GM11168 (cell line): ENCODE results near the gene ATP7B.

Experiments used
- in situ Hi-C: fragments of 300-500 bp; cut with MboI; formaldehyde crosslinking; loops from one replicate; pipeline ENCODE4 v1.12.0; 2022; ENCODE audit warnings: low sequenced_read_pairs; ENCODE audit not compliant: unreplicated experiment

Gene ATP7B

DNA sequence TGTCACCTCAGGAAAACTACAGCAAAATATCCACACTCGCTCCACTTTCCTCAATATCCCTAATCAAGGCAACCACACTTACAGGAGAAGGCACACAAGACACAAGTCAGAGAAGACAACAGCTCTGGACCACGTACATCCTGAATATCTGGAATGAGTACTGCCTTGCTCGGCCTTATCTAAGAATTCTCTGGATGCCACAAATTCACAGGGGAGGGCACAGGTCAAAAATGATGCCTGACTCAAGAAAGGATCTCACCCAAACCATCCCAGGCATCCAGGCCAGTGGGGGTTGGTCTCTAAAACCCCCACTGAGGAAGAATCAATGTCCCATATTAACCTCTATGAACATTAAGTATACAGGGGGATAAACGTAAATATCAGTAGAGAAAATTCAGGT is 29.9 kb downstream of the ATP7B start:
- in situ Hi-C loops: no loop called here

DNA sequence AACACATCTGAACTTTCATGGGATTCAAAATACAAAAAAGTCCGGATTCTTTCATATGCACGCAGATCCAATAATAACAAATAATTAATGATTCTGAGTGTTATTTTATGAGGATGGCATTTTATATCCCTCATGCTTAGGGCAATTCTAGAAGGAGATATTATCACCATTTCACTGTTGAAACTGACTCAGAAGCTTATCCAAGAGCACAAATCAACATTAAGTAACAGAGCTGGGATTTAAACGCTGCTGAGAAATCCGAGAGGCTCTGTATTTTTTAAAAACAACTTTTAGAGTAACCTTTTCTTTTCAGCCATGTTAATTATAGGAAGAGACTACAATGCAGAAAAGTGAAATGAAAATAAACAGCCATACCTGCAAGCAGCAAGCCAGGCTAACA is 30.3 kb downstream of the ATP7B start:
- in situ Hi-C loops: no loop called here

DNA sequence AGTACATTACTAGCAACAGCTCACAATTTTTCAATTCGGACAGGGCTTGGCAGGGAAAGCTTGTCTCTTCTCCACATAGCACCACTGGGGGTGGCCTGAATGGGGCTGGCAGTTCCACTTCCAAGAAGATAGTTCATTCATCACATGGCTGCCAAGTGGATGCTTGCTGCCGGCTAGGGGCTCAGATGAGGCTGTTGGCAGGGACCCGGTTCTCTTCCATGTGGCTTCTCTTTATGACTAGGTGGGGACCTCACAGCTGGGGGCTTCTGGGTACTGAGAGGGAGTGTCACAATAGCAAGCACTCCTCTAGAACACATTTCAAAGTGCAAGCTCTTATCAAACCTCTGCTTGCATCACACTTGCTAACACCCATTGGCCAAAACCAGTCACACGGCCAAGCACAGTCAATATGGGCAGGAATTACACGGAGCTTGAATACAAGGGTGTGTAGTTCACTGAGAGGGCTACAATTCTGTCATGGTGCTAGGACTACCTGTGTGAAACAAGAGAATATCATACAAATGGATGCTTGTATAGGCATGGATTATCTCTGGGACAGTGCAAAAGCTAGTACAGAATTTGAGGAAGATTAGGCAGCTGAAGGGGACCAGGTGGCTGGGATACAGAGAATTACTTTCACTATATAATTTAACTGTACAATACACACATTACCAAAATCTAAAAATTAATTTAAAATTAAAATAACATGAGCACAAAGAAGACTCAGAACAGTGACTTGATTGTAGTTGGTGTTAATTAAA is 32.3 kb downstream of the ATP7B start:
- in situ Hi-C loops: no loop called here

DNA sequence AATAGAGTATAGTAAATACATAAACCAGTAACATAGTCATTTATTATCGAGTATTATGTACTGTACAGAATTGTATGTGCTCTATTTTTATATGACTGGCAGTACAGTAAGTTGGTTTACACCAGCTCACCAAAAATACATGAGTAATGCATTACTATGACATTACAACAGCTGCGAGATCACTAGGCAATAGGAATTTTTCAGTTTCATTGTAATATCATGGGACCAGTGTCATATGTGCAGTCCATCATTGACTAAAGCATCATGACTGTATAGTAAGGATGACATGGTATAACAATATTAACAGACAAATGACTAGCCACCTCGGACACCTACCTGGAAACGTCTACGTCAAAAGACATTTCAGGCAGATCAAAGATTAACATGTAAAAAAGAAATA is 33.6 kb downstream of the ATP7B start:
- in situ Hi-C loops: no loop called here

DNA sequence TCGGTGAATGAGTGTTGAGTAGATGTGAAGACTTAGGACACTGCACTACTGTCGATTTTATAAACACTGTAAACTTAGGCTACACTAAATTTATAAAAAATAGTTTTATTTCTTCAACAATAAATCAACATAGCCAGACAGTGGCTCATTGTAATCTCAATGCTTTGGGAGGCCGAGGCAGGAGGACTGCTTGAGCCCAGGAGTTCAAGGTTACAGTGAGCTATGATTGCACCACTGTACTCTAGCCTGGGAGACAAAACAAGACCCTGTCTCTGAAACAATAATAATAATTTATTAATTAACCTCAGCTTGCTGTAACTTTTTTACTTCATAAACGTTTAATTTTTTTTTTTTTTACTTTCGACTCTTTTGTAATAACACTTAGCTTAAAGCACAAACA is 34.4 kb downstream of the ATP7B start:
- in situ Hi-C loops: no loop called here

DNA sequence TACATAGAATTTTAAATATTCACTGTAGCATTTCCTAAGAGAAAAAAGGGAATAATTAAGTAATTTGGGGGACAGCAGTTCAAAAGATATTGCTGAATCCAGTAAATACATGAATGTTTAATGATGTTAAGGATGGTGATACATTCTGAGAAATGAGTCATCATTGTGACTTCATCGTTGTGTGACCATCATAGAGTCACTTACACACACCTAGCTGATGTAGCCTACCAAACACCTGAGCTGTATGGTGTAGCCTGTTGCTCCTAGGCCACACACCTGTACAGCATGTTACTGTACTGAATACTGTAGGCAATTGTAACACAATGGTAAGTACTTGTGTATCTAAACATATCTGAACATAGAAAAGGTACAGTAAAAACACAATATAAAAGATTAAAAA is 34.8 kb downstream of the ATP7B start:
- in situ Hi-C loops: no loop called here

DNA sequence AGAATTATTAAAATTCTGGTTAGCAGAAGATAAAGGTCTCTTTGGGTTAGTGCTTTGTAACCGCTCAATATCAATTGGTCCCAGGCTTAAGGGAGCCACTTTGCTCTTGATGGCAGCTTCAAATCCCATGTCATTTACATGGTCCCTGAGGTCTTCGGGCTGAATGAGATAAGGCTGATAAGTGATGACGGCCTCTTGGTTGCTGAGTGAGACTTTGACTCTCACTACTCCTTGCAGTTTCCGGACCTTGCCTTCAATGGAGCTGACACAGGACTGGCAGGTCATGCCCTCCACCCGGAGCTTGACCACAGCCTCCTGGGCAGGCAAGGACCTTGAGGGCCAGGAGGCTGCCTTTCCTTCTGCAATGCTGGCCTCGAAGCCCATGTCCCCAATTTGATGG is 36.8 kb downstream of the ATP7B start:
- in situ Hi-C loops: no loop called here

DNA sequence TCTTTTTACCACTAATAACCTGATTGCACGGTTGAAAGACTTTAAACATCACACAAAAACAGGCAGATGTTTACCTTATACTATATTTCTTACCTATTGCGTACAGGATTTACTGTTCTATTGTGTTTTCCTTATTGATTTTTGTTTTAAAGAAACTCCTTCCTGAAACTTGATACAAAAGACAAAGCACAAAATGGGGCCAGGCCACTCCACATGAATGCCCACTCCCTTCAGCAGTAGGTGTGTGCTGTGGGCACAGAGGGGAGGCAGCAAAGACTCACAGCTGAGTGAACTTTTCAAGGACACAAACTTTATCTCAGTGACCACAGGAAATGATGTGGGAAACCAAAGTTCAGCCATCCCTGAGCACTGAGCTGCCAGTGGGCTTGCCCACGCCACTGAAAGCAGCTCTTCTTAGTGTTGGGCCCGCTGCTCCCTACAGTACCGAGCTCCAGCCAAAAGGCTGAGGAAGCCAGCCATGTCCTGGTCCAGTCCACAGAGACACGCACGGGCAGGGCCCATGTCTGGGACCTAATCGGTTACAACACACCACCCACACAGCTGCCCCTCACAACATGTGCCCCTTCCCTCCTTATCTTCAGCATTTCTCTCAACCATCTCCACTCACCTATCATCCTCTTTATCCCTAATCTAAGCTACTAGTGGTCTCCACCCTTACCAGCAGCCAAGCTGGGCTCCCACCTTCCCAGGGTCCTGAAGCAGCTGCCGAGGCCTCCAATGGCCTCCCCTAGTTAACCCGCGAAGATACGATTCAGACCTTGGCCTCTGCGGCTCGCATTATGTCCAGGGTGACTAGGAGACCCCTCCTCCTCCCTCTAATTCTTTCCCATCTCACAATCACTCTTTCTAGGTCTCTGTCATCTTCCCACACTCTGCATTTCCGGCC is 39.5 kb downstream of the ATP7B start:
- in situ Hi-C loops: no loop called here

DNA sequence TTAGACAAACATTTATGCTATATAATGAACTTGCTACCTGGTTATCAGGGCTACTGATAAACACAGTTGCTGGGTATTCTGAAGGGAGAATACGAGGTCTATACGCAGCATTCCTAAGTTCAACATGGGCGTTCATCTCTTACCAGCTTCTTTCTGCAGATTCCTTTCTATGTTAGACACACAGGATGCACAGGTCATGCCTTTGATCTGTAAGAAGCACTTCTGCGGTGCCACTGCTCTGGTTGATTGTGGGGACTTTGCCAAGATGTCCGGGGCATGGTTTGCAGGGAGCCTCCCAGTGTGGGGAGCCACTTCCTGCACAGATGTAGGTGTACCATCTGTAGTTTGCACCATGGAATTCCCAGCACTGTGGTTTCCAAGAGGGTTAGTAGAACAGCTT is 40.9 kb downstream of the ATP7B start:
- in situ Hi-C loops: no loop called here

DNA sequence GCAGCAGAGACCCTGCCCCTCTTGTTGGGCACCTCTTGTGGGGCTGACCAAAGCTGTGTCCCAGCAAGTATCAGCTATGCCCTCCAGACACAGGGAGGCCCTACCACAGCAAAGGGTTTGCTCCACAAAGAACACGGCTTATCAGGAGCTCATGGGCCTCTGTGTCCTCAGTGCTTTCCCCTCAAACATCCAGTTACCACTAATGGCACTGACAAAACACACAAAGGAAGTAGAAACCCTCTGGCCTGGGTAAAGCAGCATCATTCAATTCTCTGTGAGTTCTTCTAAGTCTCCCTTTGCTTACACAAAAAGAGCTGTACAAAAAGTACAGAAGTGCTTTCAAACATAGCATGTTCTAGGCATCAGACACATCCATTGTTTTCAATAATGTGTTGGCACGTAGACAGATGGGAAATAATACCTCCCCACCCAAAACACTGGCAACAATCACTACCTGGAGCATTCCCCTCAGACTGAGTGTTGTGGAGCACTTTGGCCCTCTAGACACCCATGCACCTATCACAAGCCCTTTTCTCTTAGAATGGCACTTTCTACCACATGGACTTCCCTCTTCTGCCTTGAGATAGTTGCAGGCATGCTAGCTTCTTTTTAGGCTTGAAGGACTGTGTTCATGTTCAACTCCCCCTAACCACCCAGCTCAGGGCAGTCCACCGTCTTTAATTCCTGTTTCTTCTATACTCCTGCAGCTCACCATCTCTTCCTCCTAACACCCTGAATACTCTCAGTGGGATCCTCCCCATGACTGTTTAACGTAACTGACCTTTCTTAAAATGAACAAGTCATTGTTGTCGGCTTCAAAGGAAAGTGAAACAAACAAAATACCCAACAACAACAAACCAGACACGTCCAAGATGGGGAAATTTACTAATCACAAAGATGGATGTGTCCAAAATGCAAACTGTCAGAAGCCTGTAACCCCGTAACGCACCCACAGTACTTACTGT is 43.5 kb downstream of the ATP7B start:
- in situ Hi-C loops: no loop called here

DNA sequence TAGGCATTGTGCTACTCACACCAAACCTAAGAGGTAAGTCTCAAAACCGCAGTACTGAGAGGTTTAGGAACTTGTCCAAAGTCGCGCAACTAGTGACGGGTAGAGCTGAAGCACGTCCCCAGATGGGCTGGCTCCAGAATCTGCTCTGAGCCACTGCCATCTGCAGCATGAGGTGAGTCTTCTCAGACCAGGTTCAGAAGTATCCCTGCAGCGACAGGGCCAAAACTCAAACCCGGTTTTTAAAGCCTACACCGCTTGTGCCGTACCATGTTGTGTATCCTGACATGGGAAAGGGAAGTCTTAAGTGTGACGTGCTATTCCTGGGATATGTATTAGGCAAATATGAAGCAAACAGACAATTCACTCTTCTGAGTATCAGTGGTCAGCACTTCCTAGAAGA is 45.1 kb downstream of the ATP7B start:
- in situ Hi-C loops: no loop called here

DNA sequence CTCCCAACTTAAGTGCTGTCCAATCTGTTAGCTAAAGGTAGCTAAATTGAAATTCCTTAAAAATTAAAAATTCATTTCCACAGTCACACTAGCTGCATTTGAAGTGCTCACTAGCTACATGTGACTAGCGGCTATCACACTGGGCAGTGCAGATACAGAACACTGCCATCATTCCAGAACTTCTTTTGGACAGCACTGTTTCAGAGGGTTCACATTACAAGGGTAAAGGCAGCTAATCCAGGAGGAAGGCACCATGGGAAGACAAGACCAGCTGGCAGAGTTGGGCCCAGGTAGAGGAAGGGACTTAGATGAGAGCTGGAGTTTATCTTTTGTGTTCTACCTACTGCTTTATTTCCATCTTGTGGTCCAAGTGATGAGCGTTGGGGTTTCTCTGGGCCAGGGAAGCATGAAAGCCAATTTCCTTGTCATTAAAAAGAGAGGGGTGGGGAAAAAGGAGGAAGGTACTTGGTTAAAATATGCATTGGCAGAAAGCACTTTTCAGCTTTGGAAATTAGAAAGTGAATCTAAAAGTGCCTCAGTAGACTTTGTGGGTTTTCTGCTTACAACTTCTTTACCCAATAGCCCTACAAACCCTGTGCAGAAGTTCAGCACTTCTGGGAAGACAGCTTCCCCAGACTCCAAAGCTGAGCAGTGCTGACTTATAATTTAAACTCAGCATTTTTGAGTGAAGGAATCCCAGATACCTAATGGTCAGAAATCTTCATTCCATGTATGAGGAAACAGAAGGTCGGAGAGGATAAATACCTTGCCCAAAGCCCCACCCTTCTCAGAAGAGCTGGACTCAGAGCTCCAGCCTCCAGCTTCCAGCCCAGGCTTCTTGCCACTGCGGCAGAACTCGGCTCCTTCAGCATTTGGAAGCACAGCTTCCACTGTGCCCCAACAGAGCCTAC is 49.5 kb downstream of the ATP7B start:
- in situ Hi-C loops: no loop called here

DNA sequence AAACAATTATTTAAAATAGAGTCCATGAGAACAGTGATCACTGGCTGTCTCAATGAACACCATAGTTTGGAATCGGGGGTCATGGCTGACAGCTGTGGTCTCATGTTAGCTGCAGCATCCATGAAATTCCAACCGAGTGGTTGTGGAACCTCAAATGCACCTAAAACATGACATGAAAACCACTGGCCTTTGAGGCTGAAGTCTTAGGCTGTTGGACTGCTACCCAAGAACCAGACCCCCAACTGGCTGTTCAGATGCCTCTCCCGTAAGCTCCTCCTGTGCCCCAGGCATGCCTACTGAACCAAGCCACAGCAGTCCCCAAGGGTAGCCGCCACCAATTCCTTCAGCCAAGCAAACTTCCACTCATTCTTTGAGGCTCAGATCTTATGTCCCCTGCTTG is 50.5 kb downstream of the ATP7B start:
- in situ Hi-C loops: no loop called here

DNA sequence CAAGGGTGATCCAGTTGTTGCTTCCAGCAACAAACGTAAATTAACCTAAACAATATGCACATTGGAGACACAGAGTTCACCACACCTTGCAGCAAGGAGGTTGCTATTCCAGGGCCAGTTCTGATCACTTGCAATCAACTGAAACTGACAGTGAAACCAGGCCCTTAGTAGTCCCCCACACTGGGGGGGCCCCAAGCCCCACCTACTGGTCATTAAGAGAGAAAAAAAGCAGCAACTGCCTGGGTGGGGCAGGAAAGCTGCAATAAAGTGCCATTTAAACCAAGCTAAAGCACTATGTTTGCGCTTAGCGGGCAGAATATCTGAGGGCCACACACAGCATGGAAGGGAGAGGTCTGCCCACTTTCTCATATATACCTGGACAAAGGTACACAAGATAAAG is 51.5 kb downstream of the ATP7B start:
- in situ Hi-C loops: no loop called here

DNA sequence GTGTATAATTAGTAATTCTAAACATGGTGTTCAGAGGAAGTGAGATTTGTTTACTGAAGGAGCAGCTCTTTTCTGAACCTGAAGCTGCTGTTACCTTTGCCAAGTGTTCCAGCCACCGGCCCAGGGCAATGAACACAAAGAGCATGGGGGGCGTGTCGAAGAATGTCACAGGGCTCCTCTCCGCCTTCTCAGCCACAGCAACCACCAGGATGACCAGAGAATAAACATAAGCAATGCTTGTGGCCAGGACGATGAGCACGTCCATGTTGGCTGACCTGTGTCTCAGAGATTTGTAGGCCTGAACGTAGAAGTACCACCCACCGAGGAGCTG is 53.1 kb downstream of the ATP7B start:
- in situ Hi-C loops: no loop called here

DNA sequence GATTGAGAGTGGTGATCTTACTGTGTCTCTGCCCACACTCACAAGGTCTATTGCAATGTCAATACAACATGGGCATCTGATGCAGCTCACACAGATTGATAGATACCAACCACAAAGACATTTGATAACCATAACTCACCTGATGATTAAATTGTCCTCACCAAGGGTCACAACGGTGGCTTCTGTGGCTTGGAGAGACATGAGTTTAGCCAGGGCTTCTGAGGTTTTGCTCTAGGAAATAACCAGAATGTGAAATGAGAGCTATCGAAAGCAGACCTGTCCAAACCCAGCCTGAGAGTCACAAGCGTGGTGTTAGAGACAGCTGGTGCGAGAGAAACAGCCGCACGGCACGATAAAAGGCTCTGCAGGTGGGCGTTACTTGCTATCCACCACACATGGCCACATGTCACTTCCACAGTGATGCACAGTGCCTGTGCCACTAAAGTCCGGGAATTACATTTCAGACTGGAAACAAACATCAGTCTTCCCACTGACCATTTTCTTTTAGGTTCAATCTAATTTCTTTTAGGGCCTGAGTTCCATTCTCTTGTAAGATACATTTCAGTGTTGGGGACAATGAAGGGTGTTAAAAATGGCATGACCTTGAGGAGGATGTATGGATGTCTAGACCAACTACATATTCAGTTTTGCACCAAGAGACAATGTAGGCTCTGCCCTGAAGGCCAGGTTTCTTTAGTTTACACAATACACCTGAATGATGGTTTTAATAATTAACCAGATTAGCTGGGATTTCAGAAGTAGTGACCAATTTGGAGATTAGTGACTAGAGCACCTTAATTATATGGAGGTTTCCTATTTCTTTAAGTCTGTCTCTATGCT is 53.7 kb downstream of the ATP7B start:
- in situ Hi-C loops: no loop called here

DNA sequence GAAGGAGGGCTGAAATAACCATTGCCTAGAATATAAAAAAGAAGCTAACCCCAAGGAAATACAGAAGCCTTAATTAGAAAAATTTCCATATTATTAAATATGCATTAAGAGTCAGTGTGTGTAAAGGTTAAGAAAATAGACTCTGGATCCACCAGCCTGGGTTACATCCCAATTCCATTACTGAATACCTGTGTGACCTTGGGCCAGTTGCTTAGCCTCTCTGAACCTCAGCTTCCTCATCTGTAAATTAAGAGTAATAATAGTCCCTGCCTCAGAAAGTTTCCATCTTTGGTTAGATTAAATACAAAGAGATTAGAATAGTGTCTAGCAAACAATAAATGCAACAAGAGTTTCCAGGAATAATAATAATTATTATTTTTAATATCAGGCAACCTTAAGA is 54.5 kb downstream of the ATP7B start:
- in situ Hi-C loops: no loop called here

DNA sequence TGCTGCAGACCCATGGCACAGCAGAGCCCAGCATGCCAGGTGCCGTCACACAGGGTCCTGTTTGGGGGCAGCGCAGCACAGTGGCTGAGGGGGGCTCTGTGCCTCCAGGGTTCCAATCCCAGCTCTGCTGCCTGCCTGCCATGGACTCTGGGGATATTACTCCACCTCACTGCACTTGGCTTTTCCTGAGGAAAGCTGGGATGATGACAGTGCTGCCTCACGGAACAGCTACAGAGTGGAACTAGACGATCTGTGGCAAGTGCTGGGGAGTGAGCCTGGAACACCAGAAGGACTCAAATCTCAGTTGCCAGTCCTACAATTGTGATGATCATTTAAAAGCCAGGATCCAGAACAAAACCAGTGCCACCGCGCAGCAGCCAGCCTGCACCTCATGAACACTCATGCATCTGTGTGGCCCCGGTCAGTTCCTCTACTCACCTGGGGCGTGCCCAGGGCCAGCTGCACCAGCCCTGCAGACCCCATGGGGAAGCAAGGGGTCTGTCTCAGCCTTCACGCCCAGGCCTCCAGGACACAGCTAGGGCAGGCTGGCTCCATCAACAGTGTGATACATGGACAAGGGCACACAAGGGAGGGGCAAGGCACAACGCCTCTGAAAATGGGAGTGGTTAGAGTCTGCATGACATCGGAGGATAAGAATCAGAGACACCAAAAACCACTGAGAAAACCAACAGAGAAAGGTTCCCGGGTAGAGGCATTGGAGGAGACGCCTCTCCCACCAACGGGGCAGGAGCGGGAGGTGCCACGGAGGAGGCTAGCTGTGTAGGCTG is 55.2 kb downstream of the ATP7B start:
- in situ Hi-C loops: no loop called here
